Ovary (tissue), 9 donors: Measurements from ENCODE around the gene PHF3. TPM values are rescaled to one million over a fixed set of nuclear protein-coding genes. Genes with fewer than 3 reads are reported as not detected.

Experiments
- DNase-seq, 5 donors: peaks; one replicate each; pipeline ENCODE4 v3.0.0-alpha.2; 2019 to 2020
- H3K27ac ChIP-seq, 2 donors: fragments of 200-600 bp; one replicate each; pipeline versions ENCODE4 v1.5.1 to v1.8.0; 2019 to 2022
- H3K27me3 ChIP-seq: fragments of 200-600 bp; one replicate; pipeline ENCODE4 v1.8.0; 2022
- H3K36me3 ChIP-seq: fragments of 200-600 bp; sonication (generic); one replicate; pipeline ENCODE4 v1.5.1; 2019
- H3K4me1 ChIP-seq: one replicate; pipeline ENCODE4 v1.8.1; 2013; ENCODE audit warnings: mild to moderate bottlenecking, moderate library complexity; ENCODE audit not compliant: insufficient read depth
- H3K4me3 ChIP-seq: fragments of 200-600 bp; sonication (generic); one replicate; pipeline ENCODE4 v1.5.1; 2017
- H3K9me3 ChIP-seq, 2 donors: fragments of 200-600 bp in 1 of 2; sonication (generic) in 1 of 2; one replicate each; pipeline versions ENCODE4 v1.5.1 to v1.8.1; 2013 to 2019; ENCODE audit warnings: mild to moderate bottlenecking in 1 of 2, moderate library complexity in 1 of 2
- CTCF ChIP-seq, 3 donors: fragments of 450-650 bp in 2 of 3; fragments of 200-600 bp in 1 of 3; IDR thresholded peaks; one replicate each; pipeline versions ENCODE4 v1.5.1 to v1.8.0; 2016 to 2022; ENCODE audit warnings: antibody characterized with exemption in 3 of 3, mild to moderate bottlenecking in 1 of 3
- EP300 ChIP-seq: sonication (generic); formaldehyde crosslinking; IDR thresholded peaks from one replicate; pipeline ENCODE4 v1.6.1; 2017; ENCODE audit warnings: antibody characterized with exemption
- POLR2A ChIP-seq: fragments of 450-650 bp; IDR thresholded peaks from one replicate; pipeline ENCODE4 v1.6.1; 2017; ENCODE audit warnings: antibody characterized with exemption, mild to moderate bottlenecking, moderate library complexity
- WGBS, 3 donors: extraction: QIAGEN DNeasy Blood & Tissue Kit in 1 of 3; methylation state at CpG; one replicate each; pipeline versions ENCODE4 v1.1.5 to v1.1.7; 2013 to 2017; 5-methylcytosine and 5-hydroxymethylcytosine counted together
- intact Hi-C, 4 donors: fragments of 100-400 bp; cut with DNase I; formaldehyde crosslinking; loops; one replicate each; pipeline versions ENCODE4 v1.11.0 to v1.15.1; 2022 to 2023
- polyA plus RNA-seq, 2 donors: library from polyadenylated mRNA; stranded (reverse); fragments of 200-250 nt in 1 of 2; fragments of 350-450 nt in 1 of 2; fragmentation: Illumina TruSeq in 1 of 2; extraction: RNeasy Lipid Tissue Mini Kit (QIAGEN cat#74804) in 1 of 2; gene quantifications; one replicate each; pipeline ENCODE4 v1.2.3, GENCODE V29; 2013 to 2014
- total RNA-seq, 7 donors: library from RNA; depleted of rRNA in 2 of 7; stranded (reverse); fragments of >200 nt in 2 of 7; fragmentation: NEBNext Ultra II Directional in 3 of 7; extraction: Animal tissue kit (Norgen Biotek cat#: 25700) in 3 of 7; gene quantifications; one replicate each; pipeline versions ENCODE4 v1.1.0 to v1.2.4, GENCODE V29; 2016 to 2023
- donor health status: DM: no; HTN: no; CAD: no; lungs with moderate emphysema.
- donor health status: DM: no; HTN: no; CAD: no.
- donor health status: Bipolar disorder and iron deficiency.
- donor health status: DM: yes; HTN: yes; CAD: no.
- donor health status: DM: no; HTN: no; CAD: no.
- donor health status: DM: yes; HTN: yes; CAD: no.

PHF3 gene
- total and polyA plus RNA-seq, 9 donors: 25.3 to 83.7 (median 64.6) TPM

DNA sequence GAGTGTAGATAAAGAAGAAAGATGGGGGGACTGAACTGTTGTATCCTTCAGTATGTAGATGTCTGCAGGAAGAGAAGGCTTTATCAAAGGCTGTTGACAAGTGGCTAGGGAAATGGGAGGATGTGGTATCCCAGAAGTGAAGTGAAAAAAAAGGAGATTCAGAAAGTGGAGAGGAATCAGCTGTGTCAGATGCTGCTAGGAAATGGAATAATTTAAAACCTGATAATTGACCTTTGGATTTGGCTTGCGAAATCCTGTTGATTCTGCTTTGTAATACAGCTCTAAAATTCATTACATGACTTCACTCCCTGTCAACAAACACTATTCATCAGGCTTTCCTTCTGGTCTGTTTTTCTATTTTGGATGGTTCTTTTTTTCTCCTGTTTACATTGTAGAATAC, 41.7 kb downstream of the PHF3 start:
- no peaks in the 10 kb centered on the region for H3K27me3 ChIP-seq
- no peaks in the 10 kb centered on the region for H3K9me3 ChIP-seq
- H3K4me3 ChIP-seq: no peak overlapping the region
- peaks cover 7% of the 10 kb centered on the region for H3K4me1 ChIP-seq
- no peaks in the 10 kb centered on the region for H3K36me3 ChIP-seq
- intact Hi-C loops: no loop called here
- WGBS, 3 donors: 54 to 84% (median 64%) methylated on average over 1 of the region's 1 CpG
- no peak for DNase-seq
- TF ChIP-seq CTCF (IDR thresholded peaks at IDR 0.05) (no peak), EP300 (no peak), POLR2A (no peak)
- H3K27ac ChIP-seq: no peak overlapping the region

DNA sequence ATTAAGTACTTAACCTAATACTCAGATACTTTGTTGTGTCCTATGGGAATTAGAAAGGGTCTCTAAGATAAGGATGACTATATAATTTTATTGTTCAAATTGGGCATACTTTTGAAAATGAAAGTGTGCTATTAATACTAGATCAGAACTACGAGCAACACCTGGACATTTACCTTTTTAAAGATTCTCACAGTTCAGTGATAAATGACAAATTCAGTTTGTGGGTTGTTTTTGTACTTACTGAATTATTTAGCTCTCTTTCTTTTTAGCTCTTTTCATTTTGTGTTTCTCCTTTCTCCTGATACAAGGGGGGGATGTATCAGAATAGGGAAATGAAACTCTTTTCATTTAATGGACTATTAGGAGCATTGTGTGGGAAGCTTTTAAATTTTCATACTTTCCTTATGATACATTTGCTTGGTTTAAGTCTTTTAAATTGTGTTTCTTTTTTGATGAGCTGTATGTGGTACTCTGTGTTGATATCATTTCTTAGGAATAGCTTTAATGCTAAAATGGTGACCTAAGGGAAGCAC, 47.5 kb downstream of the PHF3 start:
- no peaks in the 10 kb centered on the region for H3K27me3 ChIP-seq
- intact Hi-C loops: no loop called here
- no peaks in the 10 kb centered on the region for H3K9me3 ChIP-seq
- H3K4me1 ChIP-seq: no peaks in the 10 kb centered on the region
- no peak for DNase-seq
- no peak overlapping the region for H3K4me3 ChIP-seq
- no peak overlapping the region for H3K27ac ChIP-seq
- no peaks in the 10 kb centered on the region for H3K36me3 ChIP-seq
- TF ChIP-seq CTCF (IDR thresholded peaks at IDR 0.05): no peak
- TF ChIP-seq POLR2A: no peak
- no peak for TF ChIP-seq EP300
- 84 to 90% (median 86%) methylated on average over 1 of the region's 1 CpG for WGBS, 3 donors

DNA sequence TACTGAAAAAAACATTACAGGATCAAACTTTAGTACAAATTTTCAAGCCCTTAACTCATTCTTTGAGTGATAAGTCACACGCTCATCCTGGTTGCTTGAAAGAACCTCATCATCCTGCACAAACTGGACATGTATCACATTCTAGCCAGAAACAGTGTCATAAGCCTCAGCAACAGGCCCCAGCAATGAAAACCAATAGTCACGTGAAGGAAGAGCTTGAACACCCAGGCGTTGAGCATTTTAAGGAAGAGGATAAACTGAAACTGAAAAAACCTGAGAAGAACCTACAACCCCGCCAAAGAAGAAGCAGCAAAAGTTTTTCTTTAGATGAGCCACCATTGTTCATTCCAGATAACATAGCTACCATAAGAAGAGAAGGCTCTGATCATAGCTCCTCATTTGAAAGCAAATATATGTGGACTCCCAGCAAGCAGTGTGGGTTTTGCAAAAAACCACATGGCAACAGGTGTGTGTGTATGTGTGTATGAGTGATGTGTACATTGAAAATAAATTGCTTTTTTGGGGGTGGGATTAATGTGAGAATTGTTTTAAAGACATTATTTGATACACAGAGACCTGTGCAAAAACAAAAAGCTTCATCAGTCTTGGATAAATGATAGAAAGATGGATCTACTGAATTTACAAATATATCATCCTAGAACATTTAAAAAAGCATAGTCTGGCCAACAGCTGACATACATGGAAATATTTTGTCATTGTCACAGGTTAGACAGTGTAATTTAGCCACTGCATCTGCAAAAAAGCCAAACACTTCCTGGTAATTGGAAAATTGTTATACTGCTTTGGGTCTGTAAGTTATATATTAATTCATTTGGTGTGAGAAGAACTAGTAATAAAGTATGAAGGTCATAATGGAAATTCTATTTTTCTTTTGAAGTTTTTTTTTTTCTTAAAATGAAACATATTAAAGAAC, 50.1 kb downstream of the PHF3 start:
- DNase-seq: no peak
- intact Hi-C loops: no loop called here
- no peaks in the 10 kb centered on the region for H3K27me3 ChIP-seq
- no peak overlapping the region for H3K4me3 ChIP-seq
- H3K9me3 ChIP-seq: no peaks in the 10 kb centered on the region
- H3K36me3 ChIP-seq: no peaks in the 10 kb centered on the region
- no peaks in the 10 kb centered on the region for H3K4me1 ChIP-seq
- no peak for TF ChIP-seq EP300
- no peak for TF ChIP-seq CTCF (IDR thresholded peaks at IDR 0.05)
- no peak for TF ChIP-seq POLR2A
- WGBS, 3 donors: 90 to 95% (median 93%) methylated on average over 4 of the region's 4 CpGs
- no peak overlapping the region for H3K27ac ChIP-seq

- H3K9me3 ChIP-seq: no peaks in the 10 kb centered on the region
- no peaks in the 10 kb centered on the region for H3K27me3 ChIP-seq
- no peak for DNase-seq
- WGBS, 3 donors: 91 to 93% (median 93%) methylated on average over 2 of the region's 2 CpGs
- H3K27ac ChIP-seq: no peak overlapping the region
- intact Hi-C loops: no loop called here
- H3K36me3 ChIP-seq: no peaks in the 10 kb centered on the region
- TF ChIP-seq EP300 (no peak), CTCF (IDR thresholded peaks at IDR 0.05) (no peak), POLR2A (no peak)
- no peak overlapping the region for H3K4me3 ChIP-seq
- no peaks in the 10 kb centered on the region for H3K4me1 ChIP-seq
These were observed 53.8 kb downstream of the PHF3 start for GRCh38 chr6:63689421-63689820.
